Posterior vena cava (tissue), 2 donors: Measurements from ENCODE around the gene DOK3. TPM values are rescaled to one million over a fixed set of nuclear protein-coding genes. Genes with fewer than 3 reads are reported as not detected.

Experiments
- DNase-seq: peaks from one replicate; pipeline ENCODE4 v3.0.0-alpha.2; 2020; ENCODE audit warnings: low spot score
- intact Hi-C, 2 donors: fragments of 100-400 bp; cut with DNase I; formaldehyde crosslinking; loops; one replicate each; pipeline versions ENCODE4 v1.14.1 to v1.14.2; 2022 to 2023
- long read RNA-seq, 2 donors: library from polyadenylated mRNA; unstranded; transcript quantifications; one replicate each; pipeline ENCODE4 v2.0.0, GENCODE V29; 2020 to 2021
- total RNA-seq, 2 donors: library from RNA; stranded (reverse); fragmentation: NEBNext Ultra II Directional; extraction: Animal tissue kit (Norgen Biotek cat#: 25700); gene quantifications; one replicate each; pipeline ENCODE4 v1.2.1, GENCODE V29; 2021
- donor health status: DM: yes; HTN: yes; CAD: no.
- donor health status: DM: yes; HTN: yes; CAD: no.

Gene DOK3
- total RNA-seq = 10 to 100 TPM in 1 of 2 donors, 1 to 10 TPM in 1; 8.0 to 19.2 TPM
- long read RNA-seq, donor 1, partial matches to known transcripts = 5 of 5 reads
- long read RNA-seq, donor 1, other reads (novel, unspliced or antisense) = 0 of 5 reads
- long read RNA-seq, donor 2, partial matches to known transcripts = 1 of 3 reads
- long read RNA-seq, donor 2, other reads (novel, unspliced or antisense) = 1 of 3 reads

- DNase-seq = peak; percentile 90
- intact Hi-C loops = no loop called here
Measured at GRCh38 chr5:177509381-177509951, at the start of gene DOK3. TSS of gene DOK3 (minus strand) at chr5:177509826. CDS start at chr5:177509540, 286 bp downstream.

- DNase-seq = no peak
- intact Hi-C loops = no loop called here
Measured at GRCh38 chr5:177557796-177558195, 48.2 kb upstream of the DOK3 start.

DNA sequence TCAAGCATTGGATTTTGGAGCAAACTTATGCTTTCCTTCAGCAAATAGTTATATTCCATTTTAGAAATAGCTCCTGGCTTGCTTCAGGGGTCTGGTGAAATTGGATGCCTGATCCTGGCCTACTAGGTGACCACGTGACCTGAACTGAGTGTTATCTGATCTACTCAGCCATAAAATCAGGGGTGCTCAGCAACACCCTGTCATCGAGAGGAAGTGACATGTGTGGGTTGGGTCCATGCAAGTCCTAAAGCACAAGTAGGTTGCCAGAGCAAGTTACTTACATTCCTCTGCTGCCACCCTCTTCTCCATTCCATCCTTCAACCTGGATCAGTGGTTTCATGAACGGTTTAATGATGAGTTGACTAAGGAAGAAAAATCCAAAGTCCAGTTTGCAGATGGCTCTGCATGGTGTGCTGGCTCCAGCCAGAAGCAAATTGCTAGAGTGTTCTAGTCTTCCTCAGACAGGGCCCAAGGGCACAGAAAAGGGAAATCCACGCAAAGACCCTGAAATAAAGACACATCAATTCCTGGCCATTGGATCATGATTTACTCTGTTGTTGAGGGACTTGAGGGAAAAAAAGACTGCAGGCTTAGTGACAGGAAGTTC is 47.5 kb upstream of the DOK3 start:
- no peak for DNase-seq
- intact Hi-C loops = no loop called here

- DNase-seq = no peak
- intact Hi-C loops = no loop called here
Measured at GRCh38 chr5:177555665-177556064, 46.0 kb upstream of the DOK3 start.

DNA sequence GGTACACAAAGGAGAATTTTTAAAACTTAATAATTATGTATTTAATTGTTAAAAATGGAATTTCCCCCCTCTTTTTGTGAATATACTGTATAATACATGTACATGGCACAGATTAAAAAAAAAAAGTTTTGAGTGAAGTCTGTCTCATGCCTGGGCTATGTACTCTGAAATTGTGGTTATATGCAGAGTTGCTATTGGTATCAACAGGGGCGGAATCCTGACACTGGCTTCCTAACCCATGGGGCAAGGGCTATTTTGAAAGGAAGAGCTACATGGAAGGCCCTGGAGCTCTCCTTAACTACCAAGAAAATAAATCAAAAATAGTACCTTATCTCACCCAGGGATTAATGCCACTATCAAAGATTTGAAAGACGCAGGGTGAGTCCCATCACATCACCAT is 45.6 kb upstream of the DOK3 start:
- intact Hi-C loops = no loop called here
- DNase-seq = no peak

- peak; percentile 98 for DNase-seq
- intact Hi-C loops = no loop called here
Measured at GRCh38 chr5:177554474-177555111, 45.0 kb upstream of the DOK3 start, which contains the start of gene FAM193B. TSS of gene FAM193B (minus strand) at chr5:177554563. CDS start at chr5:177554458, 105 bp downstream.

DNA sequence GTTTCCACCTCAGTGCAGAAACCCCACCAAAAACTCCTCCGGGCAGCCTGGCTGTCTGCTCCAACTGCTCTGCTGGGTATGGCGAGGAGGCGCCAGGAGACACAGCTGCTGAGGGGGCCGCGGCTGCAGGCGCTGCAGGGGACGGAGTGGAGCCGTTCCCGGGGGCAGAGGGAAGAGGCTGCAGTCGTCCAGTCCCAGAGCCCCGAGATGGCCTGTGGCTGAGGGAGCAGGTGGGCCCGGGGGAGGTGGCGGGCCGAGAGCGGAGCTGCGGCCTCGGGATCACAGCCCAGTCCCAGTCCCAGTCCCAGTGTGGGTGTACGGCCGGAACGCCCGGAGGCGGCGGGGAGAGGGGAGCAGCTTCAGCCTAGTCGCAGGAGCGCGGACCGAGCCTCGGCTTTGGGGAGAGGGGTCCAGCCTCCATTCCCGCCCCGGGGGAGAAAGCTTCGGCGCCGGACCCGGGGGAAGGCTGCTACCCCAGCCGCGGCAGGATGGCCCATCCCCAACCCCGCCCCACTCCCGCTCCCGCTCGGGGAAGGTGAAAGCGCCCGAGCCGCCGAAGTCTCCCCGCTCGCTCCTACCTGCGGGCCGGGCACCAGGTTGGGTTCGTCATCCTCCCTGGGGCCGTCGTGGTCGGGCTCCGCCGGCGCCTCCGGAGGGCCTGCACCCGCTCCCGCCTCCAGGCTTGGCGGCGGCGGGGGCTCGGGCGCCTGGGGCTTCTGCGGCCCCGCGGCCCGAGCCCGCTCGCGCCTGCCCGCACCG is 44.2 kb upstream of the DOK3 start:
- intact Hi-C loops = no loop called here
- DNase-seq = peak; percentile 86

GRCh38 chr5:177552839-177553455 is 43.3 kb upstream of the DOK3 start:
- DNase-seq = no peak
- intact Hi-C loops = no loop called here

GRCh38 chr5:177550122-177550521 is 40.5 kb upstream of the DOK3 start:
- DNase-seq = no peak
- intact Hi-C loops = no loop called here

DNA sequence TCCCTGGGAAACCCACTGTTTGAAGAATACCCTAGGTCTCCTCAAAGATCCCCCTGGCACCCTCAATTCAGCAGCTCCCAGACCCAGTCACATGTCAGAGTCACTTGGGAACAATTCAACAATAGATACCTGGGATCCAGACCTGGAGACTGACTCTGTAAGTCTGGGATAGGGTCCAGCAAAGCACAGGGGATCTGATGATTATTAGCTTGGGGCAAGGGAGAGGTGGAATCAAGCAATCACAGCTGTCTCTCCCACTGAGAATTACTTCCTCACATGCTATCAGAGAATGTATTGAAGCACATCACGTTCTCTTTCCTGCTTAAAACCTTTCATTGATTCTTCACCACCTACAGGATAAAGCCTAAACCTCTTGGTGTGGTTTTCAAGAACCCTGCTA is 38.9 kb upstream of the DOK3 start:
- intact Hi-C loops = no loop called here
- no peak for DNase-seq

GRCh38 chr5:177547736-177548135 is 38.1 kb upstream of the DOK3 start:
- intact Hi-C loops = no loop called here
- no peak for DNase-seq

GRCh38 chr5:177546258-177546741 is 36.7 kb upstream of the DOK3 start:
- intact Hi-C loops = no loop called here
- no peak for DNase-seq

- intact Hi-C loops = no loop called here
- DNase-seq = peak; percentile 92
Measured at GRCh38 chr5:177545487-177546257, 36.0 kb upstream of the DOK3 start.

GRCh38 chr5:177542816-177543465 is 33.3 kb upstream of the DOK3 start:
- intact Hi-C loops = no loop called here
- no peak for DNase-seq

DNA sequence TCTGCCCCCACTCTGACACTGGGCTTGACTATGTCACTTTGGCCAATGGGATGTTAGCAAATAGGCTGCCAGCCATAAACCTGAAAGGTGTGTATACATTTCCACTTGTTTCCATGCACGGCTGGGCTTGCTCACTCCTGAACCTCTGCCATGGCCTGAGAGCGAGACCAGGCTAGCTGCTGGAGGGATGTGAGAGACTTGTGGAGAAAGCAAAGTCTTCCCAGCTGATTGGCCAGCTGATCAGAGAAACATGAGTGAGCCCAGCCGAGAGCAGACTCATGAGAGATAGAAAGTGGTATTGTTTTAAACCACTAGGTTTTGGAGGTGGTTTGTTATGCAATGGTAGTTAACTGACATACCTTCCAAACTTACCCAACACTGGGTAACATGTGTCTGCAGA is 30.8 kb upstream of the DOK3 start:
- no peak for DNase-seq
- intact Hi-C loops = no loop called here

DNA sequence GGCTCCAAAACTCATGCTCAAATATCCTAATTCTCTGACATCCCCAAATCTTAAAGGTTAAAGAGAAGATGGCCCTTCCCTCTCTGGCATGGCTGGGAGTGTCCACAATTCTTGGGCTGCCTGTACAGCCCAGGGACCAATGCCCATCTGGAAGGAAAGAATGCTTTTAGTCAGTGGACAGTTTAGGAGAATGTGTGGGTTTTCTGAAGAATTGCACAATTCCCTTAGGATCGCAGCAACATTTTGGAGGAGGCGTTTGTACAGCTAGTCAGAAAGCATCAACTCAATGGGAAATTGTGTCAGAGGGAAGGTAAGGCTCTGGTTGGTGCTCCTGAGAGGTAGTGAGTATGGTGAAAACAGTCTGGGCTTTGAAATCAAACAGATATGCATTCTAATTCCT is 29.8 kb upstream of the DOK3 start:
- no peak for DNase-seq
- intact Hi-C loops = no loop called here

- DNase-seq = no peak
- intact Hi-C loops = no loop called here
Measured at GRCh38 chr5:177538876-177539275, 29.2 kb upstream of the DOK3 start.
